ENCODE results near the gene JUN. TPM values are rescaled to one million over a fixed set of nuclear protein-coding genes. Genes with fewer than 3 reads are reported as not detected.

JUN gene
- total and polyA plus RNA-seq, 2 experiments from 2014 or later = 23.3 to 28.5 TPM

GRCh38 chr1:58812926-58813325, 29.1 kb upstream of the JUN start:
- TF ChIP-seq EZH2 (IDR thresholded peaks at IDR 0.05; ENCODE audit: low read depth, unreplicated experiment) = no peak
- TF ChIP-seq CREB1 (CRISPR knock-in tag; IDR thresholded peaks at IDR 0.05; ENCODE audit: low read depth) = no peak
- TF ChIP-seq ZNF462 (CRISPR knock-in tag; IDR thresholded peaks at IDR 0.05) = no peak
- no peak for TF ChIP-seq POLR2AphosphoS5 (IDR thresholded peaks at IDR 0.05; ENCODE audit: low read depth)
- TF ChIP-seq ZNF114 (CRISPR knock-in tag; IDR thresholded peaks at IDR 0.05) = no peak
- TF ChIP-seq STAT1 (IDR thresholded peaks at IDR 0.05; ENCODE audit: unreplicated experiment) = no peak
- TF ChIP-seq EZH2phosphoT487 (IDR thresholded peaks at IDR 0.05; ENCODE audit: unreplicated experiment) = no peak
- TF ChIP-seq ETS1 (IDR thresholded peaks at IDR 0.05) = no peak
- TF ChIP-seq NANOG (IDR thresholded peaks at IDR 0.05; ENCODE audit: borderline replicate concordance) = no peak
- TF ChIP-seq REST (IDR thresholded peaks at IDR 0.05; ENCODE audit: unreplicated experiment) = no peak
- no peak for TF ChIP-seq ZNF331 (CRISPR knock-in tag; IDR thresholded peaks at IDR 0.05; ENCODE audit: low read depth)
- TF ChIP-seq CTCF (conservative IDR thresholded peaks at IDR 0.05; ENCODE audit: low read depth in 2 of 2) = no peak
- no peak for TF ChIP-seq JUNB (IDR thresholded peaks at IDR 0.05; ENCODE audit: unreplicated experiment)
- Histone ChIP-seq H3K4me1 (ENCODE audit: insufficient read depth) (peaks cover 22% of the 10 kb centered on the region), H3F3A (replicated peaks; ENCODE audit: low read depth) (peaks cover 13% of the 10 kb centered on the region), H3K4me3 (no peak overlapping the region), H3K9me2 (ENCODE audit: insufficient read depth) (0 out of 2 replicates have a peak, but pooled peaks cover 5% of the 10 kb centered on the region), H3K27ac (ENCODE audit: low read depth) (no peak overlapping the region), H3K79me2 (replicated peaks; ENCODE audit: insufficient read depth) (no peaks in the 10 kb centered on the region), H4K20me1 (replicated peaks; ENCODE audit: insufficient read depth) (no peaks in the 10 kb centered on the region), H3K36me3 (ENCODE audit: insufficient read depth) (no peaks in the 10 kb centered on the region), H2AFZ (no peak overlapping the region), H3K27me3 (ENCODE audit: insufficient read depth) (peaks cover 24% of the 10 kb centered on the region), H3K4me2 (no peak overlapping the region)
- ATAC-seq (no peak), DNase-seq (ENCODE audit: low spot score) (no peak)
- Mint-ChIP-seq H3K4me1 (peaks cover 23% of the 10 kb centered on the region), H3K4me3 (no peak overlapping the region), H3K36me3 (ENCODE audit: low read depth) (no peaks in the 10 kb centered on the region), H3K9me3 (no peaks in the 10 kb centered on the region), H3K27ac (no peak overlapping the region), H3K27me3 (ENCODE audit: insufficient read depth, low read depth, poor library complexity) (peaks cover 26% of the 10 kb centered on the region)

Measured in GM23338 (cell line).